Suprapubic skin (tissue), 4 donors: ENCODE results near the gene KCTD17. TPM values are rescaled to one million over a fixed set of nuclear protein-coding genes. Genes with fewer than 3 reads are reported as not detected.

Source experiments
- DNase-seq, 2 donors: peaks; one replicate each; pipeline ENCODE4 v3.0.0-alpha.2; 2019; ENCODE audit warnings: low spot score in 2 of 2
- H3K27ac ChIP-seq: fragments of 200-600 bp; sonication (generic); one replicate; pipeline ENCODE4 v1.5.1; 2019
- H3K27me3 ChIP-seq: fragments of 200-600 bp; sonication (generic); one replicate; pipeline ENCODE4 v1.5.1; 2019
- H3K36me3 ChIP-seq: fragments of 200-600 bp; sonication (generic); one replicate; pipeline ENCODE4 v1.5.1; 2019
- H3K4me1 ChIP-seq: fragments of 200-600 bp; sonication (generic); one replicate; pipeline ENCODE4 v1.5.1; 2019
- H3K4me3 ChIP-seq: fragments of 200-600 bp; sonication (generic); one replicate; pipeline ENCODE4 v1.5.1; 2019; ENCODE audit warnings: mild to moderate bottlenecking
- H3K9me3 ChIP-seq: fragments of 200-600 bp; sonication (generic); one replicate; pipeline ENCODE4 v1.5.1; 2019
- EP300 ChIP-seq: sonication (generic); formaldehyde crosslinking; IDR thresholded peaks from one replicate; pipeline ENCODE4 v1.6.1; 2017; ENCODE audit warnings: antibody characterized with exemption
- POLR2A ChIP-seq, 2 donors: fragments of 450-650 bp; IDR thresholded peaks; one replicate each; pipeline ENCODE4 v1.6.1; 2017; ENCODE audit warnings: antibody characterized with exemption in 2 of 2, mild to moderate bottlenecking in 2 of 2, moderate library complexity in 2 of 2
- POLR2AphosphoS5 ChIP-seq, 3 donors: sonication (generic); formaldehyde crosslinking; IDR thresholded peaks; one replicate each; pipeline ENCODE4 v1.6.1; 2017; ENCODE audit warnings: antibody characterized with exemption in 3 of 3
- WGBS: methylation state at CpG from one replicate; pipeline ENCODE4 v1.1.5; 2018; 5-methylcytosine and 5-hydroxymethylcytosine counted together
- total RNA-seq, 4 donors: library from RNA; depleted of rRNA; stranded (reverse); fragments of >200 nt; gene quantifications; one replicate each; pipeline ENCODE4 v1.1.0, GENCODE V29; 2016
- TF ChIP-seq, protein P1 (sequence below), 2 donors: fragments of 200-600 bp in 1 of 2; fragments of 450-650 bp in 1 of 2; sonication (generic) in 1 of 2; IDR thresholded peaks; one replicate each; pipeline ENCODE4 v1.5.1; 2016 to 2019; ENCODE audit warnings: antibody characterized with exemption in 2 of 2, mild to moderate bottlenecking in 1 of 2, moderate library complexity in 1 of 2

KCTD17 gene
- total RNA-seq, 4 donors from 2014 or later: 25.0 to 67.0 (median 35.7) TPM

DNA sequence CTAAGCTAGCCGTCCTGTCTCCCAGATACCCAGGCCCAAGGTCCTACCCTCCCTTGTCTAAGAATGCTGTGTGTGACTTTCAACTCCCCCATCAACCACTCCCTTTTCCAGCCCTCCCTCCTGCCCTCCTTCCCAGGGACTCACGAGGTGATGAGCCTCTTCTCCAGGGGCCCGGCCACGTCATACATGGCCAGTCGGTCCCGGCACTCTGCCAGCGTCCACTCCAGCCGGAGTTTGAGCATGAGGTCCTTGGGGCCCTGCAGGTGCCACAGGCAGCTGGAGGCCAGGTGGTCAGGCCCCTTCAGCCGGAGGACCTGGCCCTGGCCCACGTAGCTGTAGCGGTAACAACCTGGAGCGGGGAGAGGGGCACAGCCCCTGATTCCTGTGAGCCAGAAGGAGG lies 37.9 kb downstream of the KCTD17 start:
- Histone ChIP-seq H3K27ac (no peak overlapping the region), H3K4me1 (peaks cover 7% of the 10 kb centered on the region), H3K27me3 (peaks cover 23% of the 10 kb centered on the region), H3K36me3 (no peaks in the 10 kb centered on the region), H3K4me3 (no peak overlapping the region), H3K9me3 (no peaks in the 10 kb centered on the region)
- DNase-seq: no peak
- 60% methylated on average over 9 of the region's 12 CpGs for WGBS
- TF ChIP-seq, protein P1, sequence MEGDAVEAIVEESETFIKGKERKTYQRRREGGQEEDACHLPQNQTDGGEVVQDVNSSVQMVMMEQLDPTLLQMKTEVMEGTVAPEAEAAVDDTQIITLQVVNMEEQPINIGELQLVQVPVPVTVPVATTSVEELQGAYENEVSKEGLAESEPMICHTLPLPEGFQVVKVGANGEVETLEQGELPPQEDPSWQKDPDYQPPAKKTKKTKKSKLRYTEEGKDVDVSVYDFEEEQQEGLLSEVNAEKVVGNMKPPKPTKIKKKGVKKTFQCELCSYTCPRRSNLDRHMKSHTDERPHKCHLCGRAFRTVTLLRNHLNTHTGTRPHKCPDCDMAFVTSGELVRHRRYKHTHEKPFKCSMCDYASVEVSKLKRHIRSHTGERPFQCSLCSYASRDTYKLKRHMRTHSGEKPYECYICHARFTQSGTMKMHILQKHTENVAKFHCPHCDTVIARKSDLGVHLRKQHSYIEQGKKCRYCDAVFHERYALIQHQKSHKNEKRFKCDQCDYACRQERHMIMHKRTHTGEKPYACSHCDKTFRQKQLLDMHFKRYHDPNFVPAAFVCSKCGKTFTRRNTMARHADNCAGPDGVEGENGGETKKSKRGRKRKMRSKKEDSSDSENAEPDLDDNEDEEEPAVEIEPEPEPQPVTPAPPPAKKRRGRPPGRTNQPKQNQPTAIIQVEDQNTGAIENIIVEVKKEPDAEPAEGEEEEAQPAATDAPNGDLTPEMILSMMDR (IDR thresholded peaks at IDR 0.05): no peak
- TF ChIP-seq EP300 (no peak), POLR2A (IDR thresholded peaks at IDR 0.05) (no peak)

DNA sequence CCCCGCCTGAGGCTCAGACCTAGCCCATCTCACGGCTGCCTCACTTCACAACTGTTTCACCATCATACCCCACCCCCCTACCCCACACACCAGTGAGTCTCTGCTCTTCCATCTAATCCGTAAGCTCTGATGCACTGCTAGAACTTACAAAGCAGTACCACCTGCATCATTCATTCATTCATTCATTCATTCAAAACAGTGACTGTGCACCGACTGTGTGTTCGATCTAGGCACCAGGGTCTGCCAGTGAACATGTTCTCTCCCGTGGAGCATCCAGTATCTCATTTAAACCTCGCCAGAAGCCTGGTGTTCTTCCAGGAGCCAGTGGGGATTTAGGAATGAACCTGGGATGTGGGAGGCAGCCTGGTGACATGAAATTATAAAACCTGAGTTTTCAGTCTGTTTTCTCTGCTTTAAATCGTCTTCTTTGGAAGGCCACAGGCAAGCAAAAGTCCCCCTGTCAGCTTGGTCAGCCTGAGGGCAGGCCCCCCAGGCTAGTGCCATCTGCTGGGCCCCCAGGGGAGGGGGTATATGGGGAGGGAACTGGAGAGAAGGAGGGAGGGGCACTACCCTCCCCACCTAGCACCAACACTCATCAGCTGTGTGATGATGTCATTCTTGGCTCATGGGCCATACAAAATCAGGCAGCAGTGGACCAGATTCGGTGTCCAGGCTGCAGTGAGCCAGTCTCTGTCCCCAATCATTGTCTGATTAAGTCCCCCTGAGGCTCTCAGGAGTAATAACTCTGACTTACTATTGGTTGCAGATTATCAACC lies 39.6 kb downstream of the KCTD17 start:
- peaks cover 26% of the 10 kb centered on the region for H3K27me3 ChIP-seq
- TF ChIP-seq, protein P1 (IDR thresholded peaks at IDR 0.05): no peak
- TF ChIP-seq EP300: no peak
- no peak for TF ChIP-seq POLR2AphosphoS5 (IDR thresholded peaks at IDR 0.05)
- TF ChIP-seq POLR2A (IDR thresholded peaks at IDR 0.05): no peak
- peaks cover 7% of the 10 kb centered on the region for H3K4me1 ChIP-seq
- H3K27ac ChIP-seq: no peak overlapping the region
- WGBS: 58% methylated on average over 9 of the region's 9 CpGs
- H3K9me3 ChIP-seq: no peaks in the 10 kb centered on the region
- no peak overlapping the region for H3K4me3 ChIP-seq
- DNase-seq: no peak
- no peaks in the 10 kb centered on the region for H3K36me3 ChIP-seq

DNA sequence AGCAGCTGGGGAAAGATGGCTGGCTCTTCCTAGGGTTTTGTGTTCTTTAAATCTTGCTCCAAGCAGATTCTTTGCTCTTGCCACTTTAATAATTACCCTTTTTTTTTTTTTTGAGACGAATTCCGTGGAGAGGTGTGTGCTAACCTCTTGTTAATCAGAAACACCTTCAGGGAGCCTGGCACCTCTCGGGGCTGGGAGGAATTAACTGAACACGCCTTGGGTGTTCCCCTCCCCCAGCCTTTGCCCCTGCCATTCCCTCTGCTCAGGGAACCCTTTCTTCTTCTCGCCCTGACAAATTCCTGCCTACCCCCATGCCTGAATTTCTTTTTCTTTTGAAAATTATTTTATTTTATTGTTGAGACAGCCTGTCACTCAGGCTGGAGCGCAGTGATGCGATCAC lies 40.5 kb downstream of the KCTD17 start:
- H3K27ac ChIP-seq: no peak overlapping the region
- H3K4me3 ChIP-seq: no peak overlapping the region
- peaks cover 23% of the 10 kb centered on the region for H3K27me3 ChIP-seq
- H3K36me3 ChIP-seq: no peaks in the 10 kb centered on the region
- no peak for TF ChIP-seq EP300
- no peaks in the 10 kb centered on the region for H3K9me3 ChIP-seq
- WGBS: 58% methylated on average over 7 of the region's 7 CpGs
- peaks cover 7% of the 10 kb centered on the region for H3K4me1 ChIP-seq
- DNase-seq: no peak

DNA sequence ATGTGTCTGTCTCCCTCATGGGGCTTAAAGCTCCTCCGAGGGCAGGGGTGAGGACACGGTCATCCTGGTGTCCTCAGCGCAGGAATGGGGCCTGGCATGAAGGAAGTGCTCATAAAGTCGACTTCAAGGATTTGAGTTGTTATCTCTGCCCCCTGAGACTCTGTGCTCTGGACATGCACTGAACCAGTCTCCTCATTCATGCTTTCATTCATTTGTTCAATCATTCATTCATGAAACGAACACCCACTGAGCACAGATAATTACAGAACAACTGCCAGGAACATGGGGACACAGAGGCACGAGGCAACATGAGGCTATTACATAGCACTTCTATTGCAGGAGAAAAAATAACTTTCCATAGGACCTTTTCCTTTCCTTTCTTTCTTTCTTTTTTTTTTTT lies 41.5 kb downstream of the KCTD17 start:
- WGBS: 74% methylated on average over 6 of the region's 6 CpGs
- TF ChIP-seq POLR2AphosphoS5 (IDR thresholded peaks at IDR 0.05) (no peak), POLR2A (IDR thresholded peaks at IDR 0.05) (no peak), EP300 (no peak)
- TF ChIP-seq, protein P1 (IDR thresholded peaks at IDR 0.05): no peak
- peaks cover 24% of the 10 kb centered on the region for H3K27me3 ChIP-seq

DNA sequence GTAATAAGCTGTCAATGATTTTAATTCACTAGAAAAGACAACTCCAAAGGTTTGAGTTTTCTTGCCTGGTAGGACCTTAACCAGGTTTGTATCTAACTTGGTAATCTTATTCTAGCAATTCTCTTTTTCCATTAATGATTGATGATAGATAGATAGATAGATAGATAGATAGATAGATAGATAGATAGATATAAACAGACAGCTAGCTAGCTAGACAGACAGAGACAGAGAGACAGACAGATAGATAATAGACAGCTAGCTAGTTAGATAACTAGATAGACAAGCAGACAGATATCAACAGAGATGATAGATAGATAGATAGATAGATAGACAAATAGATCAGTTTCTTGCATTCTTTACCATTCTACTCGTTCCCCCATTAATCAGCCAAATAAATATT lies 42.7 kb downstream of the KCTD17 start:
- Histone ChIP-seq H3K27ac (no peak overlapping the region), H3K4me3 (no peak overlapping the region), H3K27me3 (peaks cover 29% of the 10 kb centered on the region), H3K36me3 (no peaks in the 10 kb centered on the region), H3K4me1 (no peaks in the 10 kb centered on the region), H3K9me3 (no peaks in the 10 kb centered on the region)
- DNase-seq: no peak
- 65% methylated on average over 1 of the region's 1 CpG for WGBS
- TF ChIP-seq POLR2A (IDR thresholded peaks at IDR 0.05) (no peak), POLR2AphosphoS5 (IDR thresholded peaks at IDR 0.05) (no peak), EP300 (no peak)
- TF ChIP-seq, protein P1 (IDR thresholded peaks at IDR 0.05): no peak

More for the DNA sequence above, 41.5 kb downstream of the KCTD17 start:
- H3K4me3 ChIP-seq: no peak overlapping the region
- no peaks in the 10 kb centered on the region for H3K36me3 ChIP-seq
- no peak for DNase-seq
- no peak overlapping the region for H3K27ac ChIP-seq
- peaks cover 4% of the 10 kb centered on the region for H3K4me1 ChIP-seq
- H3K9me3 ChIP-seq: no peaks in the 10 kb centered on the region

DNA sequence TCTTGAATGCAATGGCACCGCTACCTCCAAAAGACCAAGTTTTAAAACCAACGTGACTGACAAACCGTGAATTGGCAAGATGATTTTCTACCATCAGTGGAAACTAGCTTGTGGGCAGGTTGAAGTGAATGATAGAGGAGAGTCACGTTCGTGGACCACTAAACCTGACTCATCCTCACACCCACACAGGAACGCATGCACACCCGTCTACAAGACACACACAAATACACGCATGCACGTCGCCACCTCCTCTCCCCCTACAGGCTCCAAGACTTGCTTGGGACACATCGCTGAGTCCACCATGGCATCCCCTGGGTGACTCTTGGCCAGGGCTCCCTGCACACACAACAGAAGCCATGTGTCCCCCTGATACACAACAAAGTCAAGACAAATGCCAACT lies 43.6 kb downstream of the KCTD17 start:
- H3K4me1 ChIP-seq: no peaks in the 10 kb centered on the region
- no peaks in the 10 kb centered on the region for H3K36me3 ChIP-seq
- no peak for DNase-seq
- H3K27ac ChIP-seq: no peak overlapping the region
- 70% methylated on average over 11 of the region's 11 CpGs for WGBS
- no peak for TF ChIP-seq POLR2AphosphoS5 (IDR thresholded peaks at IDR 0.05)
- TF ChIP-seq, protein P1 (IDR thresholded peaks at IDR 0.05): no peak
- no peak for TF ChIP-seq POLR2A (IDR thresholded peaks at IDR 0.05)
- TF ChIP-seq EP300: no peak
- no peaks in the 10 kb centered on the region for H3K9me3 ChIP-seq
- H3K27me3 ChIP-seq: peaks cover 24% of the 10 kb centered on the region
- H3K4me3 ChIP-seq: no peak overlapping the region
